ENCODE data around the gene PDXK. TPM values are rescaled to one million over a fixed set of nuclear protein-coding genes. Genes with fewer than 3 reads are reported as not detected.

Gene PDXK
- total and polyA plus RNA-seq, 2 experiments from 2014 or later: 68.0 to 89.7 TPM

- in situ Hi-C loops (cut with MboI): no loop called here
Observed at GRCh38 chr21:43764576-43765495, 45.9 kb downstream of the PDXK start.

DNA sequence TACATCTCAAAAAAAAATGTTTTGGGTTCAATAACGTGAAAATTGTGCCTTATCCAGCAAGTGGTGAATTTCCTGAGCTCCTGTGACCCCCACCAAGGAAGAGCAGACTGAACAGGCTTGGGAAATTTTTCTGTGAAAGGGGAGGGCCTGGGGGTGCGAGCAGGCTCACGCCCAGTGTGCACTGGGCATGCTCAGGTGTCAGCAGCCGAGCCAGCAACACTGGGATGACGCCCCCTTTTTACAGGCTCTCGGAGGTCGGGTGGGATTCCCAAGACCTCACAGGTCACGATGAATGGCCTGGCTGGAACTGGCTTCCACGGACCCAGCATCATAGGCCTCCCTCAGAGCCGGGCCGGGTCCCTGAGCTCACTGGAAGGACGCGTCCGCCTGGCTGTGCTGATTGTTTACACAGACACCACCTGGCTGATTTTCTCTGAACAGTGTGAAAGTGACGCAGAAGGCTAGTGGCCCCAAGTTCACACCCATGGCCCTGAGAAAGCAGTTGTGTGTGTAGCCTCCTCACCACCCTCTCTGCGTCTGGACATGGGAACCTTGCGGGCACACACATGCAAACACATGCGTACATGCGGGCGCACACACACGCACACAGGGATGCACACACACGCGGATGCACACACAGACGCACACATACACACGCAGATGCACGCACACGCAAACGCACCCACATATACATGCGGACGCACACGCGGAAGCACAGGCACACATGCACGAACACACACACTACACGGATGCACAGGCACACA is 48.0 kb downstream of the PDXK start:
- H3K27me3 ChIP-seq (replicated peaks; ENCODE audit: insufficient read depth): no peaks in the 10 kb centered on the region
- H3K9me3 ChIP-seq (ENCODE audit: low read depth): no peaks in the 10 kb centered on the region
- 88 to 89% methylated on average over 34 of the region's 34 CpGs for WGBS, 2 experiments (ENCODE audit: low coverage in 1 of 2, low lambda C conversion rate in 2 of 2, missing lambda C conversion rate in 2 of 2)
- H3F3A ChIP-seq (ENCODE audit: insufficient read depth): no peaks in the 10 kb centered on the region
- DNase-seq: no peak
- H4K20me1 ChIP-seq (ENCODE audit: insufficient read depth): no peaks in the 10 kb centered on the region
- TF ChIP-seq EZH2 (IDR thresholded peaks at IDR 0.05; ENCODE audit: insufficient read depth, poor library complexity, severe bottlenecking) (no peak), EZH2phosphoT487 (IDR thresholded peaks at IDR 0.05; ENCODE audit: insufficient read depth, low read depth) (no peak)
- no peaks in the 10 kb centered on the region for H3K9me2 ChIP-seq (ENCODE audit: insufficient read depth)
- no peak overlapping the region for H2AFZ ChIP-seq
- H3K4me3 ChIP-seq: no peak overlapping the region
- H3K79me2 ChIP-seq (ENCODE audit: insufficient read depth): no peaks in the 10 kb centered on the region
- in situ Hi-C loops (cut with MboI): no loop called here
- peaks cover 8% of the 10 kb centered on the region for H3K4me1 ChIP-seq (ENCODE audit: insufficient read depth)
- no peak overlapping the region for H3K9ac ChIP-seq
- H3K27ac ChIP-seq: no peak overlapping the region
- H3K4me2 ChIP-seq (ENCODE audit: unreplicated experiment): no peak overlapping the region
- no peaks in the 10 kb centered on the region for H3K36me3 ChIP-seq (ENCODE audit: low read depth)

More at GRCh38 chr21:43764576-43765495, 45.9 kb downstream of the PDXK start:
- Histone ChIP-seq H4K20me1 (ENCODE audit: insufficient read depth) (no peaks in the 10 kb centered on the region), H3K4me3 (no peak overlapping the region), H3K27ac (no peak overlapping the region), H3K79me2 (ENCODE audit: insufficient read depth) (no peaks in the 10 kb centered on the region), H3K27me3 (replicated peaks; ENCODE audit: insufficient read depth) (no peaks in the 10 kb centered on the region), H3F3A (ENCODE audit: insufficient read depth) (no peaks in the 10 kb centered on the region), H2AFZ (no peak overlapping the region), H3K9ac (no peak overlapping the region), H3K4me2 (ENCODE audit: unreplicated experiment) (no peak overlapping the region), H3K4me1 (ENCODE audit: insufficient read depth) (peaks cover 8% of the 10 kb centered on the region), H3K36me3 (ENCODE audit: low read depth) (no peaks in the 10 kb centered on the region), H3K9me3 (ENCODE audit: low read depth) (no peaks in the 10 kb centered on the region), H3K9me2 (ENCODE audit: insufficient read depth) (no peaks in the 10 kb centered on the region)
- WGBS, 2 experiments (ENCODE audit: low coverage in 1 of 2, low lambda C conversion rate in 2 of 2, missing lambda C conversion rate in 2 of 2): 73 to 76% methylated on average over 19 of the region's 19 CpGs
- DNase-seq: peak; percentile 52
- no peak for TF ChIP-seq EZH2phosphoT487 (IDR thresholded peaks at IDR 0.05; ENCODE audit: insufficient read depth, low read depth)
- TF ChIP-seq EZH2 (IDR thresholded peaks at IDR 0.05; ENCODE audit: insufficient read depth, poor library complexity, severe bottlenecking): no peak

DNA sequence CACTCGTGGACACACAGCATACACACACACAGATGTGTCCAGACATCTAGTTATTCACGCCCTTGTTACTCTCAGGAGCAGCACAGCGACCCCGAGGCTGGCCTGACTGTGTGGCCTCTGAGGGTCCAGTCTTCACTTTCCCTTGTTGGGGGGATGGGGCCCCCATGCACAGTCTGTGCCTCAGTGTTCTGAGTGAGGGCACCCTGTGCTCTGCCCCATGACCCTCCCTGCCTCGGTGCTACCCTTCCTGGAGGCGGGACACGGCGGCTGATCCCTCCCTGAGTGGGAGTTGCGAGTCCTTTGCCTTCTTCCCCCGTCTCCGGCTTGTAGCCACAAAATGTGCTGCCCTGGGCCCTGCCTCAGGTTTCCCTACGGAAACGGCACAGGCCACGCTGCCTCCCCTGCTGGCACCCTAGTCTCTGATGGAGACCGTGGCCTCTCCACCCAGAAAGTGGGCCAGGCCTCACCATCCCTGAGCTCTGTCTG is 48.6 kb downstream of the PDXK start:
- no peak for TF ChIP-seq EZH2phosphoT487 (IDR thresholded peaks at IDR 0.05; ENCODE audit: insufficient read depth, low read depth)
- no peaks in the 10 kb centered on the region for H4K20me1 ChIP-seq (ENCODE audit: insufficient read depth)
- H3F3A ChIP-seq (ENCODE audit: insufficient read depth): no peaks in the 10 kb centered on the region
- peak overlapping the region; percentile 51; the same call in 1 of the 2 replicates for H2AFZ ChIP-seq
- in situ Hi-C loops (cut with MboI): no loop called here
- no peaks in the 10 kb centered on the region for H3K9me3 ChIP-seq (ENCODE audit: low read depth)
- H3K27me3 ChIP-seq (replicated peaks; ENCODE audit: insufficient read depth): no peaks in the 10 kb centered on the region
- peaks cover 8% of the 10 kb centered on the region for H3K4me1 ChIP-seq (ENCODE audit: insufficient read depth)
- no peaks in the 10 kb centered on the region for H3K36me3 ChIP-seq (ENCODE audit: low read depth)
- no peak overlapping the region for H3K4me3 ChIP-seq
- no peaks in the 10 kb centered on the region for H3K79me2 ChIP-seq (ENCODE audit: insufficient read depth)
- peak overlapping the region; percentile 60 for H3K27ac ChIP-seq
- no peaks in the 10 kb centered on the region for H3K9me2 ChIP-seq (ENCODE audit: insufficient read depth)
- H3K9ac ChIP-seq: peak overlapping the region; percentile 64
- H3K4me2 ChIP-seq (ENCODE audit: unreplicated experiment): no peak overlapping the region
- no peak for DNase-seq
- WGBS, 2 experiments (ENCODE audit: low coverage in 1 of 2, low lambda C conversion rate in 2 of 2, missing lambda C conversion rate in 2 of 2): 92 to 95% methylated on average over 13 to 15 of the region's 15 CpGs

Measured in GM23248 (cell line).